Duodenal mucosa (tissue), 2 donors: ENCODE measurements around the gene TLDC2.

Experiments used
- H3K27ac ChIP-seq: one replicate; pipeline ENCODE4 v1.7.0; 2013; ENCODE audit warnings: low read depth, low read length
- H3K27me3 ChIP-seq, 2 donors: one replicate each; pipeline ENCODE4 v1.7.0; 2013; ENCODE audit warnings: low read length in 2 of 2, control low read depth in 1 of 2; ENCODE audit not compliant: insufficient read depth in 2 of 2, control insufficient read depth in 1 of 2
- H3K36me3 ChIP-seq, 2 donors: one replicate each; pipeline ENCODE4 v1.7.0; 2013; ENCODE audit warnings: low read length in 2 of 2, control low read depth in 1 of 2; ENCODE audit not compliant: insufficient read depth in 2 of 2, control insufficient read depth in 1 of 2
- H3K4me1 ChIP-seq, 2 donors: one replicate each; pipeline ENCODE4 v1.7.0; 2013; ENCODE audit warnings: low read length in 2 of 2, control low read depth in 1 of 2; ENCODE audit not compliant: insufficient read depth in 2 of 2, control insufficient read depth in 1 of 2
- H3K4me3 ChIP-seq, 2 donors: one replicate each; pipeline ENCODE4 v1.7.0; 2013; ENCODE audit warnings: low read length in 2 of 2, low read depth in 1 of 2
- H3K9ac ChIP-seq, 2 donors: one replicate each; pipeline ENCODE4 v1.7.0; 2013; ENCODE audit warnings: low read length in 2 of 2, low read depth in 1 of 2
- H3K9me3 ChIP-seq, 2 donors: one replicate each; pipeline ENCODE4 v1.7.0; 2013; ENCODE audit warnings: low read length in 2 of 2, control low read depth in 1 of 2; ENCODE audit not compliant: control insufficient read depth in 1 of 2

The TLDC2 gene

DNA sequence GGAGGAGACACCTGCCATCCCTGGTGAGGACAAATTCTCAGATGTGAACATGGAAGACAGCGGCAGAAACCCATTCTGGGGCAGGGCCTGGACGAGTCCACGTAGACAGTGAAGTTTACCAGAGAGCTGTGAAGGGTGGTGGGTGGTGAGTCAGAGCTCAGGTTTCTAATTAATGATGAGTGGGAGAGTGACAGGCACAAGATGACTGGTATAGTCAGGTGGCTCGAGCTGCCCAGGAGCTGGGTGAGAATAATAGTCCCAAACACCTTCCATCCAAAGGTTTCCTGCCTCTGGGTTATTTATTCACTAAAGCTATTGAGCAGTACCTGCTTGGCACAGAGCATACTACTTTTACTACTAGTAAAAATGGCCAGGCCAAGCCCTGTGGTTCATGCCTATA, 6.0 kb downstream of the TLDC2 start:
- H3K36me3 ChIP-seq, result peaks cover 0 to 3% of the 10 kb centered on the region in 2 donors
- peaks cover 18 to 23% of the 10 kb centered on the region in 2 donors for H3K4me1 ChIP-seq
- no peaks in the 10 kb centered on the region for H3K9me3 ChIP-seq
- no peaks in the 10 kb centered on the region for H3K27me3 ChIP-seq
- H3K4me3 ChIP-seq, result no peak overlapping the region
- no peak overlapping the region for H3K9ac ChIP-seq
- H3K27ac ChIP-seq, result no peak overlapping the region

DNA sequence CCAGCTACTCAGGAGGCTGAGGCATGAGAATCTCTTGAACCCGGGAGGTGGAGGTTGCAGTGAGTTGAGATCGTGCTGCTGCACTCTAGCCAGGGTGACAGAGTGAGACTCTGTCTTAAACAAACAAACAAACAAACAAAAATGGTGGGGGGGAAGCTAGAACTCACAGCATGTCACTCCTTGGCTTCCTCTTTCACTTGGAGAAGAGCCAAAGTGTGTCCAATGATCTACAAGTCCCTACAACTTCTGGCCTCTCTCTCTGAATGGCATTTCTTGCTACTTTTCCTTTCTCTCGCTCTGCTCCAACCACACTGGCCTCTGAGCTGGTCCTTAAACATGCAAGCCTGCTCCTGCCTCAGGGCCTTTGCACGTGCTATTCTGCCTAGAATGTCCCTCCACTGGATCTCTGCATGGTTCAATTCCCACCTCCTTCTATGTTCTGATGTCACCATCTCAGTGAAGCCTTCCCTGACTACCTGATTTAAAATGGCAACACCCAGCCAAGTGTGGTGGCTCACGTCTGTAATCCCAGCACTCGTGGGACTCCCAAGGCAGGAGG, 8.1 kb downstream of the TLDC2 start:
- H3K9ac ChIP-seq, result no peak overlapping the region
- no peaks in the 10 kb centered on the region for H3K9me3 ChIP-seq
- H3K4me1 ChIP-seq, result peaks cover 20 to 23% of the 10 kb centered on the region in 2 donors
- no peak overlapping the region for H3K4me3 ChIP-seq
- no peaks in the 10 kb centered on the region for H3K27me3 ChIP-seq
- peaks cover 3 to 12% of the 10 kb centered on the region in 2 donors for H3K36me3 ChIP-seq
- H3K27ac ChIP-seq, result no peak overlapping the region

DNA sequence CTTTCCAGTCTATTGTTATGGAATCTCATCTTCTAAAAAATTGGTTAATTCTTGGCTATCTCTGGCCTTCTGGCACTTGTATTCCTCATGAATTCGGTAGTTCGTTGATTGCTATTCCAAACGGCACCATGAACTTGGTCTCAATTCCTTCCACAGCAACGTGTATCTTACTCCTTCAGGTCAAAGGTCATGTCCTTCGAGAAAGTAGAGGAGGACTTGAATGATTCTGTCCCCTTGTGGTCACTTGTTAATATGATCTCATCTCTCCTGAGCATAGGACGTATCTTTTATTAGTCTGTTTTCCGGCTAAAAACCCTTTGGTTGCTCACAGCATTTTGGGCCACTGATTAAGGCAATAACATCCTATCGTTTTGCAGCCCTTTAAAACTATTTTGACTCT, 9.4 kb downstream of the TLDC2 start:
- H3K9me3 ChIP-seq, result no peaks in the 10 kb centered on the region
- H3K27me3 ChIP-seq, result no peaks in the 10 kb centered on the region
- no peak overlapping the region for H3K27ac ChIP-seq
- H3K4me1 ChIP-seq, result peaks cover 20 to 23% of the 10 kb centered on the region in 2 donors
- H3K4me3 ChIP-seq, result no peak overlapping the region
- H3K36me3 ChIP-seq, result peaks cover 3 to 23% of the 10 kb centered on the region in 2 donors
- no peak overlapping the region for H3K9ac ChIP-seq

DNA sequence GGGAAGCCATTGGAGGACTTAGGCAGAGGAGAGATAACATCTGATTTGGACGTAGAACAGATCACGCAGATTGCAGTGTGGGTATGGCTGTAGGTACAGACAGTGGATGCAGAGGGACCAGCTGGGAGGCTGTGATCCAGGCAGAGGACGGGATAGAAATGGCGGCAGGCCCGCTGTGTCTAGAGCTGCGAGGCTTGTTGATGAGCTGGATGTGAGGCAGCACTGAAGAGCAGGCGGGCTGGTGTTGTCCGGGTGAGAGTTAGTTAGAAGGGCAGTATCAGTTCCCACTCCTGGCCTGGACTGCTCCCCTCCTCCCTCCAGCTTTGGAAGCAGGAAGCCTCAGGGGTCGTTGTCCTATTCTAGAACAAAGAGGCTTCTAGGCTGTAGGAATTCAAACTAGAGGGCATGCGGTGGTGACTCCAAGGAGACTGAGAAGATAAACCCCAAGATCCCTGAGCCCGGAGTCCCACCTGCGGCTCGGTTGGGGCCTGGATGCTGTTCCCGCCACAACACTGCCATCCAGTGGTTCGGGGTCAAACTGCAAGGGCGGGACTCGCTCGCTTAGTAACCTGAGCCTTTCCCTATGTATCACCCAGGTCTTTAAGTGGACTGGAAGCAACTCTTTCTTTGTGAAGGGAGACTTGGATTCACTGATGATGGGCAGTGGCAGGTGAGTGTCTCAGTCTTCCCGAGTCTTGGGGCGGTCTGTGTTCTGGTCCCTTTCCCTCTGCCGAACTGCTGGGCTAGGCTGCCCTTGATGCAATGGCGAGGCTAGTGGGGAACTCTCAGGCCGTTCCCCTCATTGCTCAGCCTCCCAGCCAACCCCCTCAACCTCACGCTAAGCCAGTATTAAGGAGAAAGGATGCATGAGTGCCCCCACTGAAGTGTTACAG, 11.2 kb downstream of the TLDC2 start:
- no peaks in the 10 kb centered on the region for H3K27me3 ChIP-seq
- H3K4me1 ChIP-seq, result peaks cover 15 to 17% of the 10 kb centered on the region in 2 donors
- peak overlapping the region in 1 of 2 donors; percentile 47 for H3K9ac ChIP-seq
- no peaks in the 10 kb centered on the region for H3K9me3 ChIP-seq
- H3K27ac ChIP-seq, result no peak overlapping the region
- no peak overlapping the region for H3K4me3 ChIP-seq
- H3K36me3 ChIP-seq, result peaks cover 14 to 37% of the 10 kb centered on the region in 2 donors

DNA sequence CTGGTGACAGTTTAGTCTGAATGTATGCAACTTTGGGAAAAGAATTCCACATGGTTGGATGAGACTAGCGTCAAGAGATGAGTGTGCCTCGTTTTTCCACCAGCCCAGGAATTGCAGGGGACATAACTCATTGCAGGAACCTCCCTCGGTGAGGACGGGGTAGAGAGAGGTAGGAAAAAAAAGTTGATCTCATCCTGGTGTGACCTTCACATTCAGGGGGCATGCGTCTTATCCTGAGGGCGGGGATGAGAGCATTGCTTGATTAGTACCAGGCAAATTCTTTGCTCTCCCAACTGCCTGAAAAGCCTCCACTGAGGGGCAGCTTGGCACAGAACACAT, 11.8 kb downstream of the TLDC2 start:
- peak overlapping the region in 1 of 2 donors; percentile 18 for H3K9ac ChIP-seq
- no peaks in the 10 kb centered on the region for H3K9me3 ChIP-seq
- no peak overlapping the region for H3K4me3 ChIP-seq
- peaks cover 11 to 17% of the 10 kb centered on the region in 2 donors for H3K4me1 ChIP-seq
- peaks cover 14 to 43% of the 10 kb centered on the region in 2 donors for H3K36me3 ChIP-seq
- H3K27ac ChIP-seq, result no peak overlapping the region
- H3K27me3 ChIP-seq, result no peaks in the 10 kb centered on the region

DNA sequence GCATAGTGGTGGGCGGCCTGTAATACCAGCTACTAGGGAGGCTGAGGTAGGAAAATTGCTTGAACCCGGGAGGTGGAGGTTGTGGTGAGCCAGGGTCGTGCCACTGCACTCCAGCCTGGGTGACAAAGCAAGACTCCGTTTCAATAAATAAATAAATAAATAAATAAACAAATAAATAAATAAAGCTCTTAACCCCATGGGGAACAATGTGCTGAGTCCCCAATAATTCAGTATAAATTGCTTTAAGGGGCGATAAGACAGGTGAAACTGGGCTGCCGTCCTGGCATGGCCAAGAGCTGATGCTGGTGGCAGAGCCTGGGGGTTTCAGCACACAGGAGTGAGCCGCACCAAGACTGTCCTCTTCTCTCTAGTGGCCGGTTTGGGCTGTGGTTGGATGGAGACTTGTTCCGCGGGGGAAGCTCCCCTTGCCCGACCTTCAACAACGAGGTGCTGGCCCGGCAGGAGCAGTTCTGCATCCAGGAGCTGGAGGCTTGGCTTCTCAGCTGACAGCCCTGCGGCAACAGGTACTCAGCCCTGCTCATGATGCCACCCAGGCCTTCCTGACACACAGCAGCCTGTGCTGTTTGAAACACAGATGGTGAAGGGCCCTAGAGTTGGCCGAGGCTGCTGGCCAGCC, 13.1 kb downstream of the TLDC2 start:
- H3K9me3 ChIP-seq, result no peaks in the 10 kb centered on the region
- H3K4me3 ChIP-seq, result no peak overlapping the region
- no peak overlapping the region for H3K27ac ChIP-seq
- H3K27me3 ChIP-seq, result no peaks in the 10 kb centered on the region
- peaks cover 26 to 55% of the 10 kb centered on the region in 2 donors for H3K36me3 ChIP-seq
- H3K4me1 ChIP-seq, result peaks cover 11 to 17% of the 10 kb centered on the region in 2 donors
- H3K9ac ChIP-seq, result no peak overlapping the region

DNA sequence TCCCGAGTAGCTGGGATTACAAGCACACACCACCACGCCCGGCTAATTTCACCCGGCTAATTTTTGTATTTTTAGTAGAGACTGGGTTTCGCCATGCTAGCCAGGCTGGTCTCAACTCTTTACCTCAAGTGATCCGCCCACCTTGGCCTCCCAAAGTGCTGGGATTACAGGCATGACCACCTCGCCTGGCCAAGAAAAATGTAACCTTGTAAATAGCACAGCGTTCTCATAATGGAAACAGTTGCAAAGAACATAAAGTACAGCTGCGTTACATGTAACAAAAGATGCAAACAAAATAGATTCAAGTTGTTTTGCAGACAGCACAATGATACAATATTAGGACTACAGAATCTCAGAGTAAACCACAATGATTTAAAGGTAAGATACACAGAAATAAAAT, 14.6 kb downstream of the TLDC2 start:
- no peak overlapping the region for H3K27ac ChIP-seq
- H3K36me3 ChIP-seq, result peaks cover 29 to 68% of the 10 kb centered on the region in 2 donors
- no peak overlapping the region for H3K9ac ChIP-seq
- H3K4me1 ChIP-seq, result peaks cover 5 to 11% of the 10 kb centered on the region in 2 donors
- no peak overlapping the region for H3K4me3 ChIP-seq
- no peaks in the 10 kb centered on the region for H3K27me3 ChIP-seq
- no peaks in the 10 kb centered on the region for H3K9me3 ChIP-seq

DNA sequence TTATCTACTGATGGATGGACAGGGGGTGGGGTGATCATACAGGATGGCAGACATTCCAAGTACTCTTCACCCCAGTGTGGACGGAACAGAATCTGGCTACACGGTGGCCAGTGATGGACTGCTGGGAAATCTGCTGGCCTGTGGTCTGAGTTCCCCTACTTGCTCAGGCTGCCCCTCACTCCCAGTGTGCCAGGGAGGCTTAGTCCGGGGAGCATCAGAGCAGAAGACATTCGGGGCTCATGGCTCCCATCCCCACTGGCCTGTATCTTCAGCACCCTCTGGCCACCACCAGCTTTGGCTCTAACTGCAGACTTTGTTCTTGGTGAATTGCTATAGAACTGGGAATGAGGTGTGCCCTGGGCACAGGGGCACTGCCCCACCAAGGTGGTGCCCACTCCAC, 15.3 kb downstream of the TLDC2 start:
- H3K9me3 ChIP-seq, result no peaks in the 10 kb centered on the region
- H3K9ac ChIP-seq, result no peak overlapping the region
- peaks cover 31 to 73% of the 10 kb centered on the region in 2 donors for H3K36me3 ChIP-seq
- H3K27ac ChIP-seq, result no peak overlapping the region
- no peaks in the 10 kb centered on the region for H3K27me3 ChIP-seq
- peaks cover 5 to 11% of the 10 kb centered on the region in 2 donors for H3K4me1 ChIP-seq
- H3K4me3 ChIP-seq, result no peak overlapping the region

DNA sequence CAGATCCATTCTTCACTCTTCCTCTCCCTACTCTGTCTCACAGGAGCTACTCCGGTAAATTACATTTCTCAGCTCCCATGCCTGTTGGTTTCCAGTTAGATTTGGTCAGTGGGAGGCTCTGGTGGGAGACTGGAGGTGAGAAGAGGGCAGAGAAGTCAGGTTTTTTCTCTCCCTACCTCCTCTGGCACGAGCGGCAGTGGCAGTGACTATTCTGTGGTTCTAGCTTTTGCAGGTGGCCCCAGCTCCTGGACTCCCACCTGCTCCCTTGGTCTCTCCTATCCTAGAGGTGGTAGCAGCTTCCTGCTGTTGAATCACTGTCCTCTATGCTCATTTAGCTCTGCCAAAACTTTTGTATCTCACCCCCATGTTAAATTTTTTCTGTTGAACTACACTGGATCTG, 17.9 kb downstream of the TLDC2 start:
- H3K27ac ChIP-seq, result no peak overlapping the region
- H3K4me1 ChIP-seq, result no peaks in the 10 kb centered on the region
- no peak overlapping the region for H3K4me3 ChIP-seq
- H3K36me3 ChIP-seq, result peaks cover 36 to 88% of the 10 kb centered on the region in 2 donors
- H3K9ac ChIP-seq, result no peak overlapping the region
- no peaks in the 10 kb centered on the region for H3K9me3 ChIP-seq
- no peaks in the 10 kb centered on the region for H3K27me3 ChIP-seq

DNA sequence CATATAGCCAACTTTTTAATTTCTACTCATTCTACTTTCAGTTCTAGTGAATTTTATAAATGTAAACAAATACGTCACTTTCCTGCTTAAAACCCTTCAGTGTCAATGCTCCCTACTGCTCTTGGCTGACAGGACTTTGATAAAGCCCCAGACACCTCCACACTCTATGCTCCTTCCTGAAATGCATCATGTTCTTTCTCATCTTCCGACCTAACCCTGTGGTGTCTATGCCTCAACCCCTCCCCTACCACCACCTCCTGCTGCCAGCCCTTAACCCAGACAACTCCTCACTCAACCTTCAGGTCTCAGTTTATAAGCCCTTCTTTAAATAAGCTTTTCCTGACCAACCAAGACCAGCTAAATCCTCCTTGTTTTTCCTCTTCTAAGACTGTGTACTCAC, 19.1 kb downstream of the TLDC2 start:
- Histone ChIP-seq H3K9me3 (no peaks in the 10 kb centered on the region), H3K4me3 (no peak overlapping the region), H3K4me1 (no peaks in the 10 kb centered on the region), H3K9ac (no peak overlapping the region), H3K27ac (no peak overlapping the region), H3K36me3 (peaks cover 36 to 86% of the 10 kb centered on the region in 2 donors), H3K27me3 (no peaks in the 10 kb centered on the region)
